Panc1 (cell line): Measurements from ENCODE around the gene PLK3.
A peak's percentile ranks its signal among the peaks of the same experiment; 100 is the strongest.

Source experiments
- POLR2AphosphoS5 ChIP-seq: IDR thresholded peaks from 2 replicates; pipeline ENCODE4 v1.6.1; 2012; ENCODE audit warnings: mild to moderate bottlenecking, low read depth, low read length, moderate library complexity
- TF ChIP-seq, protein P1 (sequence below): fragments of 450-650 bp; IDR thresholded peaks from 2 replicates; pipeline ENCODE4 v1.5.1; 2017; ENCODE audit warnings: mild to moderate bottlenecking

DNA sequence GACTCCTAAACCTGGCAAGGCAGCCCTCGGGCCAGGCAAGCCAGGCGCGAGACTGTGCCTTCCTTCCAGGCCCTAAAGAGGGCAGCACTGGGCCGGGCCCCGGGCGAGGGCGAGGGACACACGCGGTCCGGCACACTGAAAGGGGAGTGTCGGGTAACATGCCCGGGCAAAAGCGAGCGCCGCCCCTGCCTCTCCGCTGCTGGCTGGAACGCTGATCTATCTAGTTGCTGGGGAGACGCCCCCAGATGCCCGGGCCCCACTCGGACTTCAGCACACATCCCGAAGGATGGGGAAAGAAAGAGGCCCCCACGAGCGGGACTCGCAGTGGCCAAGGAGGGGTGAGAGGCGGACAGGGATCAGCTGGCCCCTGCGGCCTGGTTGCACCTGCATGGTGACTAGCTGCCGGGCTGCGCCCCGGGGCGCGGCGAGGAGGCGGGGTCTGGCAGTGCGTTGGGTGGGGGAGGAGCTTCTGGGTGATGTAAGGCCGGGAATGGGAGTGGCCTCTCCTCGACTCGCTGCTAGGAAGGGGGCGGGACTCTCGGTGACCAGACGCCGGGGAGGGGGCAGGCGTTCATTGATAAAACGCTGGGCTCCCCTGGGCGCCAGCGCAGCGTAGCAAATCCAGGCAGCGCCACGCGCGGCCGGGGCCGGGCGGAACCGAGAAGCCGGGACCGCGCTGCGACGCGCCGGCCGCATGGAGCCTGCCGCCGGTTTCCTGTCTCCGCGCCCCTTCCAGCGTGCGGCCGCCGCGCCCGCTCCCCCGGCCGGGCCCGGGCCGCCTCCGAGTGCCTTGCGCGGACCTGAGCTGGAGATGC lies at the start of gene PLK3:
- TF ChIP-seq, protein P1, sequence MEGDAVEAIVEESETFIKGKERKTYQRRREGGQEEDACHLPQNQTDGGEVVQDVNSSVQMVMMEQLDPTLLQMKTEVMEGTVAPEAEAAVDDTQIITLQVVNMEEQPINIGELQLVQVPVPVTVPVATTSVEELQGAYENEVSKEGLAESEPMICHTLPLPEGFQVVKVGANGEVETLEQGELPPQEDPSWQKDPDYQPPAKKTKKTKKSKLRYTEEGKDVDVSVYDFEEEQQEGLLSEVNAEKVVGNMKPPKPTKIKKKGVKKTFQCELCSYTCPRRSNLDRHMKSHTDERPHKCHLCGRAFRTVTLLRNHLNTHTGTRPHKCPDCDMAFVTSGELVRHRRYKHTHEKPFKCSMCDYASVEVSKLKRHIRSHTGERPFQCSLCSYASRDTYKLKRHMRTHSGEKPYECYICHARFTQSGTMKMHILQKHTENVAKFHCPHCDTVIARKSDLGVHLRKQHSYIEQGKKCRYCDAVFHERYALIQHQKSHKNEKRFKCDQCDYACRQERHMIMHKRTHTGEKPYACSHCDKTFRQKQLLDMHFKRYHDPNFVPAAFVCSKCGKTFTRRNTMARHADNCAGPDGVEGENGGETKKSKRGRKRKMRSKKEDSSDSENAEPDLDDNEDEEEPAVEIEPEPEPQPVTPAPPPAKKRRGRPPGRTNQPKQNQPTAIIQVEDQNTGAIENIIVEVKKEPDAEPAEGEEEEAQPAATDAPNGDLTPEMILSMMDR = peak; percentile 98
- peak; percentile 92 for TF ChIP-seq POLR2AphosphoS5
